ENCODE data around the gene DGKI.

Gene DGKI

DNA sequence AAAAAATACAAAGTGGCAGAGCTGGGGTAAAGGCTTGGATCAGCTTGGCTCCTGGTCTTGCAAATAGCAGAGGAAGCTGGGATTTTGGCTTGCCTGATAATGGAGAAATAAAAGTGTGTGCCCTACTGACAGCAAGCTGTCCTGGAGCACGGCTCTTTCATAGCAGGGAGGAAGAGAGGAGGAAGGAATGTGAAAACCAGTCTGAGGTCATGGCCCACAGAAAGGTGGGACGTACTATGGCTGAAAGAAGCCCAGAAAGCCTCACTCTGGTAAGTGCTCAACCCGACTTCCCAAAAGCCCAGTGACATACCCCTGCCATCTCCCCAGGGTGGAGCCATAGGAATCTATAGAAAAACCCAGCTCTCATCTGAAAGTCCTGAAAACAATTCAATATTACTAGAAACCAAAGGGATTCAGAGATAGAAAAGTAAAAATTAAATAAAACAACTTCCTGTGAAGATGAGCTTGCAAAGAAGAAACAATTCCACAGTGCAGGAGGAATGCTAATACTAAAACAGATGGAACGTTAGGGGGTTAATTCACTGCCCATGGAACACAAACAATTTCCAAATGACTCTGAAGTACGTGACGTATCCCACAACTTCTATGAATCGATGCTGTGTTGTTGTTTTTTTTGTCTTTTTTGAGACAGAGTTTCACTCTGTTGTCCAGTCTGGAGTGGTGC, 256.6 kb downstream of the DGKI start:
- DNase-seq: no peak

DNA sequence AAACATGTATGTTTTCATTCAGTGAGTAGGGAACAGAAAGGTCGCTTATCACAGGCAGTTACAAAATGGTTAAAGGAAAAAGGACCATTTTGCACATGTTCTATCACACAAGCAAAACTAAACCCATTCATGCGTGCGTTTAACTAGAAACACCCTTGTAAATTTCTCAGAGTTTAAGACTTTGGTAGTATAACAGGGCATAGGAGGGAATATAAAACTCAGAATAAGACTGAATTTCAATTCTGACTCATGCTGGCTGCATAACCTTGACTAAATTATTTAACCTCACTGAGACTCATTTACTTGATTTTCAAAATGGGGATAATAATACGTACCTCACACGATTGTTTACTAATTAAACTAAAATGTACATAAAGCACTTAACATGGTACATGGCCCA, 259.4 kb downstream of the DGKI start:
- DNase-seq: no peak

DNA sequence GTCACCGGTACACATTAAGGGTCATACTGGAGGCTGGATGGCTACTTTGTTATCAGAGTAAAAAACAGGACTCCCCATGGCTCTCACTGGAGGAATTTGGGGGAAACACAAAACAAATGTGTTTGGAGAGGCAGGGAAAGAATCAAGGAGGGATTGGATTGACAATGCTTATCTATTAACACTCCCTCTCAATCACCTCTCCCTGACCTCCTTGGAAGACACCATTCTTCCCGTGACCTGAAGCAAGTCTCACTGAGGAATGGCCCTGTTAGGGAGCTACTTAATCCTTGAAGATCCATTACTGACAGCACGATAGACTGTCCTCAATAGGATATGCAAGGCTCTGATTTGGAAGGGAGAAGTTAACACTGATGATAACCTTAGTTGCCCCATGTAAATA, 261.2 kb downstream of the DGKI start:
- DNase-seq: no peak

DNA sequence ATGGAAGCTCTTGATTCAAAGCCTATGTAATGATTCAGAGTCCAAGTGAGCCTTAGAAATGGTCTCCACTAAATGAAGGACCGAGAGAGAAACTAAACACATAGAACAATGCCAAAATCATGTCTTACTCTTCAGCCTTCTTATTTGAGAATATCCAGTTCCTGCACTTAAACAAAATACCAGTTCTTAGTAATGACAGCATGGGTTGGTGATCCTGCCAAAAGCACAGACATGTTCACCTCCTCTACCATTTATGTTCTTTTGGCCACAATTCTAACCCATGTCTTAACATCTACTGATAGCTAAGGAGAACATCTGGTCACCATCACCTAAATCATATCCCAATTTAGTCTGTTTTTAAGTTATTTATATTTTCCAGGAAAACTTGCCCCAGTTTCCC, 263.6 kb downstream of the DGKI start:
- no peak for DNase-seq

DNA sequence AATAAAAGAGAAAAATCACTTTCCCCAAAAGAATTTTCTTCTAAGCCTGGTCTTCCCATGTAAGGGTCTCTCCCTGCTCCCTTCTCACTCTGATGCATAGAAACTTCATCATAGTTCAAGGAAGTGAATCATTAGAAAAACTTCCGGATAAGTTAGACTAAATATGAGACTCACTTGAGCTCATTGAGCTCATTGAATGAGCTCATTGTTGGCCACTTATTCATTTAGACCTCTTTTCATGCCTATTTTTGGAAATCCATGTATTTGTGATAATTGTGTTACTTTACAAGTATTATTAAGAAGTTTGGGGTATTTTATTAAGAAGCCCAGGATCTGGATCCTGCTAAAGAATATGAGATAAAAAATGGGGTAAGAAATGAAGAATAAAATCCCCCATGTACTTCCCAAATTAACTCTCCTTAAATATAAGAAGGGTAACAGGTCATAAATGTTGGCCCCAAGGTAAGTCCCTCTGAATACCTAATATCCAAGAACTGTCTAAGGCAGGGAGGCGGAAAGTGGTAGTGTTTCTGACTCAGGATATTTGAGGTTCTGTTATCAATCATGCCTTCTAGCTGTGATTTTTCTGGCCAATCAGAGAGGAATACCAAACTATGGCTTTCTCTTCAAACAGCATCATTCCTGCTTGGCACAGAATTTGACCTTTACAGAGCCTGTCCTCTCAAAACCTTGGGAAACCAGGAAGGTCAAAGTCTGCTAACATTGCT, 266.7 kb downstream of the DGKI start:
- DNase-seq: no peak

DNA sequence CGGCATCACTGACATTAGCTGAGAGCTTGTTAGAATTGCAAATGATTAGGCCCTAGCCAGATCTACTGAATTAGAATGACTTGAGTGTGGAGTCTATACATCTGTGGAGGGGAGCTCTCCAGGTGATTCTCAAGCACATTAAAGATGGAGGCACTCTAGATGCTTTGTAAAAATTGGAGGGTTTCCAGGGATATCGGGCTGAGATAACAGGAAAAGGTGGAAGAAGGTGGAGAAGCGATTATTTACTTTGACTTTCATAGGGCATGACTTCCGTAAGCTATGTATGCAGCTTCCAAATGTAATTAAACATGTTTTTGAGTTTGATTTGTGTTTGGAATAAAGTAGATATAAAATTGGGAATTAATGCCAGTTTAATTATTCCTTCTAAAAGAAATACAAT, 268.2 kb downstream of the DGKI start:
- no peak for DNase-seq

DNA sequence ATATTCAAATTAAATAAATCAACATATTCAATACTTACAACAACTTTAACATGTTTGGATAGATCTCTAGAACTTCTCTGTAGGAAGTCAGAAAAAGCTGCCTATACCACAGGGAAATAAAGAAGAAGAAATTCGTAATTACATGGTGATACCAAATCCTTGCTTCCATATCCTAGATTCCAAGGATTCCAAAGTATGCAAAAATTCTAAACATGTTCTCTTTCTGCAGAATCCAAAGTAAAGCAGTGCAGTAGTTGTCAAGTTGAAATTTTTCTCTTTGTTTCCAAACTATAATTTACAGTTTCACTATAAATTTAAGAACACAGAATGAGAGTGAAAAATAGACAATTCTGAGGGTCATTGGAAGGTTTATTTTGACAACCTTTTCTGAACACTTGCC, 269.6 kb downstream of the DGKI start:
- no peak for DNase-seq

DNA sequence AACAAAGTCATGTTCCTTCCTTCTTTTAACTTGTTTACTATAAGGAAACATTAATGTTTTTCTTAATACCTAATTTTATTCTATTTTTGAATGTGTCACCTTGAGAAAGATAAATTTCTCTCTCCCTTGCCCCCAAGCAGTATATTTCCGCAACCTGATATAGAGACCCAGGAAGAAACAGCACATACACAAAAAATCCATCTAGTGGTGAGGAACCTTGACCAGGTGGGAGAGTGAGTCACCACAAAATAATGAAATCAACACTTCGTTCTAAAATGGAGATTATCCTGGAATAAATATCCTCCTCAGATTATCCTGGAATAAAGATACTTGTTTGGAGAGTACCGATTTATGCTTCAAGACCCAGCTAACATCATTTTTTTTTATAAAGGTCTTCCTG, 270.3 kb downstream of the DGKI start:
- DNase-seq: no peak

DNA sequence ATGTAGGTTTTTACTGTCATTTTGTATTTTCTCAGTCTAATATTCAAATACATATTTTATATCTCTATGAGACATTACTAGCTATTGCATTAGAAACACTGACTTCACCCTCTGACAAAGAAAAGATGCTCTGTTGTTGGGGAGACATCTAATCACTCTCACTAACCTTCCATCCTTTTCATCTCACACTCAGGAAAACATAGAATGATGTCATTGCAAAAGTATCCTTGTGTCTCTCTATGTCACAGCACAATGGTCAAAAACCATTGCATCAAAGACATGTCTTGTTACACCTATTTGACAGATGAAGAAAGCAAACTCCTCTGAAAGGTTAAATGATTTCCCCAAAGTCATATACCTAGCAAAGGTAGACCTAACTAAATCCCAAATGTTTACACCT, 272.0 kb downstream of the DGKI start:
- DNase-seq: no peak

DNA sequence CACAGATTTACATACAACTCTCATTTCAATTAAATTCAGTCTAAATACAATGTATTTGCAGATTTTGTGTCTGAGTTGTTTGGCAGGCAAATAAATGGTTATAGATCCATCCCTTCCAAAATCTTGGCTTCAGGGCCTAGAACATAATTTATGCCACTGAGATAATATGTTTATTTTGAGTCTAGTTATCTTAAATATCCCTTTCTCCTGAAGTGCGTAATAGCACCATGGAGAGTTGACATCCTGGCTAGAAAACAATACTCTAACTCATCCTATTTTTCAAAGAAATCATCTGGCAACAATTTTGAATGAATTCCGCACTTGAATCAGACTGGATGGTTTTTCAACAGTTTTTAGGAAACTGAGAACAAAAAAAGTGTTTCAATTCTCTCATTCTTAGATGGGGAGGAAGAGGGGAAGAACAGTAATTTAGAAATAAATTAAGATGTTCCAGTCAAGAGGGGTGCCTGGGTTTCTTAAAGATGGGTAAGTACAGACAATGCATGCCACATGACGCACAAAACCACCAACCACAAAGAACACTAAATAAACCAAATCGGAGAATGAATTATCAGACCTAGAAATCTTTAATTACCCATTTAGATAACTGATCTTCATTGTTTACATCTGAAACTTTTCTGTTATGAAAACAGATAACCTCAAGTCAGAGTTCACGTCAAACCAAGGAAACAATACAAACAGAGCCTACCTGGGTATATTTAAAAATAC, 274.6 kb downstream of the DGKI start:
- no peak for DNase-seq

DNA sequence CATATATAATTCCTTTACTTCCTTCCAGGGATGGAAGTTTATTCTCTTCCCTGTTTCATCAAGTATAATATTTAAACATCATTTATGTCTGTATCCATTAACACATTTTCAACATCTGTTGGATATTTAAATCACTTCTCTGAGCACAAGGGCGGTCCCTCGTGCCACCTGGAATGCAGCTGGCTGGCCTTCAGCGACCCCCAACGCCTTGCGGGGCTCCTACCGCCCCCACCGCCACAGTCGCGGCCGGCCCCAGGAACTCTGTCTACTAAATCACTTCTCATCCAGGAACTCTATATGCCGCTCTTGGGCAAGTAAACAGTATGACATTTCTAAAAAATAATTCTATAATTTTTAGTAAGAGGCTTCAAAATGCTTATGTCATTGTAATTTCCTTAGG, 282.1 kb downstream of the DGKI start:
- DNase-seq: no peak

DNA sequence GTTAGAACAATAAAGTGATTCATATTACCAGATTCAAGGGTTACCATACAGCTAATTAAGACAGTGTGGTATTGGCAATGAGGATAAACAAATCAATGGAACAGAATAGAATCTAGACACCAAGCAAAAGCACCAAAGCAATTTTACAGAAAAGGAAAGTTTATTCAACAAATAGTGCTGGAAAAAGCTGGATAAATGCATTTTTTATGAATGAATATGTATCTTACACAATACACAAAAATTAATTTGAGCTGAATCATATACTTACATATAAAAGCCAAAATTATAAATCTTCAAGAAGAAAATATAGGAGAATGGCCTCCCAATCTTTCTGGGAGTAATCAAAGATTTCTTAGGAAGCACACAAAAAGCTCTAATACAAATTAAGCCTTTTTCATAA, 282.8 kb downstream of the DGKI start:
- DNase-seq: no peak

DNA sequence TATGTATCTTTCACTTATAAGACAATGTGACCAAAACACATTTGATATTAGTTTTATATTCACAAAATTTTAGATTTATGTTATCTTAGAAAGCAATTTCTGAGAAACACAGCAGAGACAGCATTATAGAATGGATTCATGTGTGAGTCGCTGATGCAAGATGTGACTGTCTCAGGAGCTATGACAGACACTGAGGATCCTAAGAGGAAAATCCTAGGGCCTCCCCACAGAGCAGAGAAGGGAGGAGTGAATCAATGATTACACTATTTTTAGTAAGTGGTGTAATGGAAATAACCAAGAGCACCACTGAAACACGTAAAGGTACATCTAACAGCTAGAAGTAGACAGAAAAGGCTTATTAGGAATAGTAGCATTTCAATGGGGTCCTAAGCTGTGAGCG, 299.3 kb downstream of the DGKI start:
- no peak for DNase-seq

DNA sequence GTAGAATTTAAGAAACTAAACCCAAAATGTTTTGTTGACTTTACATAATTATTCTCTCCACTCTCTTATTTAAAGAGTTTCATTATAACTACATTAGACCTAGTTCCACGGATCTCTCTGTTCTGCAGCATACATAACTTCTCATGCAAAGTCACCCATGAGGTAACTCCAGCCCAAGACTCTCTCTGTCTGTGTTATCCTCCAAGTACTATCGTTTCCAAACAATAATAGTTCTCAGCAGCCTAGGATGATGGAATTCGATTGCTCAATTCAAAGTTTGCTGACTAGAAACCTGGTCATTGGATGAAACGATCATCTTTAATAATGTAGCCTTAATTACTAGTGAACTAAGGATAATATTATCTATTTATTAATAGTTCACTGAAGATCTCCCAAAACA, 300.1 kb downstream of the DGKI start:
- no peak for DNase-seq

DNA sequence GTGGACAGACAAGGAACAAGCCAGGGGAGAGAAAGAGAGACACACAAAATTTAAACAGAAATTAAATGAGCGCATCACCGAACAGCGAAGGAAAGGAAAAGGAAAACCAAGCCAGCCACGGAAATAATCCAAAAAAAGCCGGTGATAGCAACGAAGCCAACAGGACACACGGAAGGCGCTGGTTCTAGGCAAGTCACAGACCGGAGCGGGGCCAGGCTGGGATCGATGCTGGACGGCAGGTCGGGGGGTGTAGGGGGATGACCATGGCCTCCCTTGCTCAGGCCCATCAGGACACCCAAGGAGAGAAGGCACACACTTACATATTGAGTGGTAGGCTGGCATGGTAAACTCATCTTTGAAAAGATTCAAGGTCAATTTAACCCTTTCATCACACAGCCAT, 300.8 kb downstream of the DGKI start:
- DNase-seq: no peak

DNA sequence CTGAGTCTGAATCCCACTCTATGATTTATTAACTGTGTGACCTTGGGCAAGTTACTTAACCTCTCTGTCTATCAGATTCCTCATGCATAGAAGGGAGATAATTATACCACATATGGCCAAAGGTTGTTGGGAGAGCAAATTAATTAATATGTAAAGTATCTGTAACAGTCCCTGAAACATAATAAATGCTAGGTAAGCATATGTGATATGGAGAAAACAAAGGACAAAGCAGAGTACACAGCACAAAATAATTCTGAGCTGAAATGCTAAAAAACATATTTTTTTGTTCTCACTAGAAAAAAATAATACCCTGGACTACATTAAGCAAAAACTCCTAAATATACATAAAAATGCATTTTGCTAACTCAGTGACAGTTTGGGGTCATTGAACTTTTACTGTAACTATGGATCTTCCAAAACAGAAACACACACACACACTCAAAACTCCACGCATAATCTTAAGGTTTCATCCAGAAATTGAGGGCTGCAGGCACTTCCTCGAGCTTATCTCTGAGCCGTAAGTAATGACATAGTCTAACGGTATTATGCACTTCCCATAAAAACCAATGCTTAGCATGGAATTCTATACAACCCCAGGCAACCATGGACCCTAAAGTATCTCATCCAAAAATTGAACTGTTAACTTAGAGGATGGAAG, 301.6 kb downstream of the DGKI start:
- no peak for DNase-seq

DNA sequence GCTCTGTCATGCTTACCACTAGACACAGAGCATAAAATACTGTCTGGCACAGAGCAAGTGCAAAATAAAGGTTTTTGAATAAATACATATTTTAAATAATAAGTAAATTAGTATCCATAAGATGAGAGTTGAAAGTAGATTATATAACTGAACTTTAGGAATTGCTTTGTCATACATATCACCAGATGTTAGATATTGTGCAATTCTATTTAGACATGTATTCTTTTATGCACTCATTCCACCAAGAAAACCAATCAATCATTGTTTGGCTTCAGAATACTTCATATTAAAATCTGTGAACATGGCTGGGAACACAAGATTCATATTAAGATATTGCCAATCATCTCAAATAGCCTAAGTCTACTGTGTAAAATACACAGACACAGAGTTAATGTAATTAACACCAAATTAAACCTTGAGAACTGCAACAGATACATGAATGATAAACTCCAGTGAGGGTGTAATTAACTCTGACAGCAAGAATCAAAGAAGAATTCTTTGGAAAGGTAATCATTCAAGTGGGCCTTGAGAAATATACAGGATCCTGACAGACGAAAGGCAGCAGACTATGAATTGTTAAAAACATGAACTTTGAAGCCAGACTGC, 302.2 kb downstream of the DGKI start:
- no peak for DNase-seq

DNA sequence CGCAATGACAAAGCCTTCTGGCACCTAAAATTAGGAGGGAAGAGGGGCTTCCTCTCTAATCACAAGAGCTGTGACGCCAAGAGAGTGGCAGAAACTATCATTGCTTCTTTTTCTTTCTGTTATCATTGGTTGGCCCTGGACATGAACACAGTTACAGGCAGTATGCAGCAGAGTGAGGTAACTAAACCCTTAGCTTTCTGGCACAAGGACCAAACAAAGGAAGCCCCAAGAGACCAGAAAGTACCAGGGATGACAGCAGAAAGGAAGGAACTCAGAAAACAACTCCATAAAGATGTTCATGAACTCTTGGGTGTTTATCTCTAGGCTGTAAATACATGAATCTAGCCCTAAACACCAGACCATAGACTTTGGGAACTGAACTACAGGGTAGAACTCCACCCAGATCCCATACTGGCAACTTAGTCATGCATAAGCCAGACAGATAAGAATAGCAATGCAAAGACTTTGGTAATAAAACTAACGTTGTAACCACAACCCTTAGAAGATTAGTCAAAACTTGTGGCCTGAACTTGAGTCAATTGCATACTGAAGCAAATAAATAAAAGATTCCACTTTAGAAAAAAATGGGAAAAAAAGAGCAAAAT, 307.6 kb downstream of the DGKI start:
- no peak for DNase-seq

DNA sequence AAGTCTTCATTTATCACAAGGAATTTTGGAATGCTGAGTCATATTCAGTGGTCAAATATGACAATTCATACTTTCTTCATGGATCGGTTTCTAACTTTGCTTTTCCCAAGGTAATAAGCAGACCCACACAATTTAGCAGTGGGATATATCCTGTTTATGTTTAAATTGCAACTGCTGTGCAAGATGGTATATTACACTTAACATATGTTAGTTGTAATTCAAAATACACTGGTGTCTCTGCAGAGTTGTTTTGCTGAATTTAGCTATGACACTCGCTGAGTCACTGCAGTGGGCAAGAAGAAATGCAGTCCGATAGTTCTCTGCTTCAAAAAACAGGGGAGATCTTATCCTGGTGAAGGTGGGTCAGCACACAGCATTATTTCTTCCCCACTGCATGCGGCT, 308.4 kb downstream of the DGKI start:
- DNase-seq: no peak

DNA sequence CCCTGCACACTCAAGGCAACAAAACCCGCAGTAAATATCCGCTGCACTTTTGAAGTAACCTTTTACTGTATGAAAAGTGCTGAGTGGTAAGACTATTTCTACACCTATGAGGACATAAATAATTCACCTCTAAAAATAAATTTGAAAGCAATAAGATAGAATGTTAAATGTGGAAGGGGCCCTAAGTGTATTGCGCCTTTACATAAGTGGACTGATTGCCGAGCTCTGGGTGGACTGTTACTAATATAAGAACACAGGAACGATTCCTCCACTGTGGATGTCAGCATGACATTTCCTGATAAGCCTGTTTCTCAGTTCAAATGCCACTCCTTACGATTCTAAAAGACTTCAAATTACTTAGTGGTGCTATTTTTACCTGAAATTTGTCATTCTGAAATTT, 311.2 kb downstream of the DGKI start:
- DNase-seq: no peak

DNA sequence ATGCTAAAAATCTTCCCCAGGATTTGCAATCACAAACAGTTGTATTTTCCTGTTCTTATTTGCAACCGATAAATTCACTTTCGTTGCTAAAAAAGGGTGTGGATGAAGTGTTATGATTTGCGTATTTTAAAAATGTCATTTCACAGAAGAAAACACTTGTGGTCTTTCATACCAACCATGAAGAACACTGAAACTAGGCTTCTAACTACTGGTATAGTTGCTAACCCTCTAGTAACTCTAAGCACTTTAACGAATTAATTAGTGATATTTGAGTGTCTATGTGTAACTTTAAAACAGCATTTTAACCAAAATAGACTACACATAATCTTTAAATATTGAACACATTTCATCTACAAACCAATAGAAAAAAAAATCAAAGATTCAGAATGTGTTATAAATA, 315.1 kb downstream of the DGKI start:
- no peak for DNase-seq

DNA sequence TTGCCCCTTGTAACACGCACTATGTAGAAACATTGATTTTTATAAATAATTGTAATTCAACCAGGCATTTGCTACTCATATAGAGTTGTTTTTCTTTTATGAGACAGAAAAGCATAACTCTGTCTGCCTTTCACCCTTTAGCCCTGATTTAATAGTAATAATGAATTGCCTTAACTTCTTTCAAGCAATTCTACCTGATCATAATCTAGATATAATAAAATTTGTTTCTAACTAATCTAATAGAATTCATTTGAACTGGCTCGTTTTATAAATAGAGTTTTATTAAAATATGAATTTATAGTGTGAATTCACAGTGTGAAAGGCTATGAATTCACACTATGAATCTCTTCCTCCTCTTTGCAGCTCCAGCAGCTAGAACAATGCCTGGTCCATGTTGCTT, 319.1 kb downstream of the DGKI start:
- no peak for DNase-seq

DNA sequence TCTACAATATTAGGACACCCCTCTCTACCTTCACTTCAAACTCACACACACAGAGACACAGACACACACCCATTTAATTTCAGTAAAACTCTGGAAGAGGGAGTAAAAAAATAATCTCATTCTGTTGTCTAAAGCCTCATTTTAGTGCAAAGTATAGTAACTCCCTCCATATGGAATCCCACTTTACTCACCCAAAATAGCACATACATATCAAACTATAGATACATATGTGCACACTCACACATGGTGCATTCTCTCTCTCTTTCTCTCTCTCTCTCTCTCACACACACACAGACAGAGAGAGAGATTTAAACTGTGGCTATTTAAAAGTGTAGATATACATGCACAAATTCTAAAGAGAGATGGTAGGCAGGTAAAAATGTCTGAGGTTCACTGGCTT, 323.6 kb downstream of the DGKI start:
- DNase-seq: no peak
